ENCODE measurements around the gene CADM4. TPM values are rescaled to one million over a fixed set of nuclear protein-coding genes. Genes with fewer than 3 reads are reported as not detected.

Gene CADM4
- total RNA-seq, 1 experiment from 2014 or later: 3.1 TPM

- Histone ChIP-seq H3K4me3 (no peak overlapping the region), H3K27me3 (no peaks in the 10 kb centered on the region), H3K9me3 (replicated peaks) (no peaks in the 10 kb centered on the region), H3K27ac (no peak overlapping the region), H3K4me1 (peaks cover 3% of the 10 kb centered on the region; the same call in 1 of the 2 replicates), H3K36me3 (no peaks in the 10 kb centered on the region)
- no peak for DNase-seq
Observed at GRCh38 chr19:43673637-43674036, 34.0 kb upstream of the CADM4 start.

GRCh38 chr19:43672061-43672679 lies 32.5 kb upstream of the CADM4 start:
- H3K4me3 ChIP-seq: no peak overlapping the region
- no peak overlapping the region for H3K27ac ChIP-seq
- peaks cover 3% of the 10 kb centered on the region; the same call in 1 of the 2 replicates for H3K4me1 ChIP-seq
- no peaks in the 10 kb centered on the region for H3K9me3 ChIP-seq (replicated peaks)
- DNase-seq: no peak
- no peaks in the 10 kb centered on the region for H3K27me3 ChIP-seq
- no peaks in the 10 kb centered on the region for H3K36me3 ChIP-seq

- peak overlapping the region; percentile 42 for H3K27ac ChIP-seq
- H3K4me3 ChIP-seq: peak overlapping the region; percentile 58
- DNase-seq: peak; percentile 98 to 99
- no peaks in the 10 kb centered on the region for H3K27me3 ChIP-seq
- H3K36me3 ChIP-seq: no peaks in the 10 kb centered on the region
- H3K9me3 ChIP-seq (replicated peaks): no peaks in the 10 kb centered on the region
- no peaks in the 10 kb centered on the region for H3K4me1 ChIP-seq
Observed at GRCh38 chr19:43668406-43669109, 28.9 kb upstream of the CADM4 start.

- peak overlapping the region; percentile 58 for H3K4me3 ChIP-seq
- H3K36me3 ChIP-seq: no peaks in the 10 kb centered on the region
- H3K27ac ChIP-seq: peak overlapping the region; percentile 71
- H3K9me3 ChIP-seq (replicated peaks): no peaks in the 10 kb centered on the region
- no peaks in the 10 kb centered on the region for H3K4me1 ChIP-seq
- H3K27me3 ChIP-seq: no peaks in the 10 kb centered on the region
- DNase-seq: no peak
Observed at GRCh38 chr19:43667876-43668405, 28.3 kb upstream of the CADM4 start.

- peak; percentile 7 to 31 for DNase-seq
- Histone ChIP-seq H3K27me3 (no peaks in the 10 kb centered on the region), H3K4me1 (no peaks in the 10 kb centered on the region), H3K27ac (peak overlapping the region; percentile 71), H3K9me3 (replicated peaks) (no peaks in the 10 kb centered on the region), H3K36me3 (no peaks in the 10 kb centered on the region; the same call in 1 of the 2 replicates), H3K4me3 (peak overlapping the region; percentile 58)
Observed at GRCh38 chr19:43667126-43667875, 27.7 kb upstream of the CADM4 start.

GRCh38 chr19:43664018-43664417 lies 24.4 kb upstream of the CADM4 start:
- Histone ChIP-seq H3K27ac (no peak overlapping the region), H3K36me3 (no peaks in the 10 kb centered on the region; the same call in 1 of the 2 replicates), H3K4me1 (no peaks in the 10 kb centered on the region), H3K9me3 (replicated peaks) (no peaks in the 10 kb centered on the region), H3K27me3 (no peaks in the 10 kb centered on the region), H3K4me3 (no peak overlapping the region)
- DNase-seq: no peak

GRCh38 chr19:43662487-43662886 lies 22.8 kb upstream of the CADM4 start:
- Histone ChIP-seq H3K4me3 (no peak overlapping the region), H3K9me3 (replicated peaks) (no peaks in the 10 kb centered on the region), H3K4me1 (no peaks in the 10 kb centered on the region), H3K36me3 (no peaks in the 10 kb centered on the region; the same call in 1 of the 2 replicates), H3K27ac (no peak overlapping the region), H3K27me3 (no peaks in the 10 kb centered on the region)
- DNase-seq: peak in 1 of 2 experiments; percentile 31

- H3K4me3 ChIP-seq: no peak overlapping the region
- no peak for DNase-seq
- no peaks in the 10 kb centered on the region for H3K27me3 ChIP-seq
- H3K36me3 ChIP-seq: no peaks in the 10 kb centered on the region; the same call in 1 of the 2 replicates
- H3K4me1 ChIP-seq: no peaks in the 10 kb centered on the region
- no peaks in the 10 kb centered on the region for H3K9me3 ChIP-seq (replicated peaks)
- H3K27ac ChIP-seq: no peak overlapping the region
Observed at GRCh38 chr19:43660971-43661360, 21.3 kb upstream of the CADM4 start.

GRCh38 chr19:43660301-43660970 lies 20.8 kb upstream of the CADM4 start:
- no peaks in the 10 kb centered on the region for H3K4me1 ChIP-seq
- H3K4me3 ChIP-seq: no peak overlapping the region
- no peaks in the 10 kb centered on the region for H3K27me3 ChIP-seq
- H3K36me3 ChIP-seq: no peaks in the 10 kb centered on the region; the same call in 1 of the 2 replicates
- no peak for DNase-seq
- H3K27ac ChIP-seq: no peak overlapping the region
- no peaks in the 10 kb centered on the region for H3K9me3 ChIP-seq (replicated peaks)

- Histone ChIP-seq H3K27me3 (no peaks in the 10 kb centered on the region), H3K36me3 (no peaks in the 10 kb centered on the region; the same call in 1 of the 2 replicates), H3K9me3 (replicated peaks) (no peaks in the 10 kb centered on the region), H3K4me1 (no peaks in the 10 kb centered on the region), H3K27ac (no peak overlapping the region), H3K4me3 (no peak overlapping the region)
- DNase-seq: no peak
Observed at GRCh38 chr19:43658494-43658893, 18.8 kb upstream of the CADM4 start.

GRCh38 chr19:43658001-43658400 lies 18.4 kb upstream of the CADM4 start:
- Histone ChIP-seq H3K36me3 (no peaks in the 10 kb centered on the region; the same call in 1 of the 2 replicates), H3K4me3 (no peak overlapping the region), H3K27me3 (no peaks in the 10 kb centered on the region), H3K4me1 (no peaks in the 10 kb centered on the region), H3K27ac (no peak overlapping the region), H3K9me3 (replicated peaks) (no peaks in the 10 kb centered on the region)
- DNase-seq: no peak

- no peaks in the 10 kb centered on the region for H3K27me3 ChIP-seq
- DNase-seq: no peak
- no peaks in the 10 kb centered on the region for H3K9me3 ChIP-seq (replicated peaks)
- no peak overlapping the region for H3K27ac ChIP-seq
- H3K4me3 ChIP-seq: no peak overlapping the region
- no peaks in the 10 kb centered on the region for H3K36me3 ChIP-seq
- no peaks in the 10 kb centered on the region for H3K4me1 ChIP-seq
Observed at GRCh38 chr19:43656436-43656835, 16.8 kb upstream of the CADM4 start.

- H3K4me1 ChIP-seq: no peaks in the 10 kb centered on the region
- no peak overlapping the region for H3K4me3 ChIP-seq
- no peak for DNase-seq
- H3K27ac ChIP-seq: no peak overlapping the region
- no peaks in the 10 kb centered on the region for H3K27me3 ChIP-seq
- no peaks in the 10 kb centered on the region for H3K36me3 ChIP-seq
- H3K9me3 ChIP-seq (replicated peaks): no peaks in the 10 kb centered on the region
Observed at GRCh38 chr19:43652546-43652874, 12.9 kb upstream of the CADM4 start.

- Histone ChIP-seq H3K27me3 (no peaks in the 10 kb centered on the region), H3K4me1 (no peaks in the 10 kb centered on the region), H3K9me3 (replicated peaks) (no peaks in the 10 kb centered on the region), H3K36me3 (no peaks in the 10 kb centered on the region), H3K4me3 (no peak overlapping the region), H3K27ac (no peak overlapping the region)
- DNase-seq: peak; percentile 55 to 78
Observed at GRCh38 chr19:43651758-43652545, 12.3 kb upstream of the CADM4 start.
